GM19467 (cell line): ENCODE measurements around the gene PPP6R3.

ENCODE experiments used
- ATAC-seq: cut with Tn5 transposase; IDR thresholded peaks from one replicate; pipeline ENCODE4 v1.9.1; 2021; ENCODE audit warnings: mild to moderate bottlenecking, moderate library complexity; ENCODE audit not compliant: unreplicated experiment

PPP6R3 gene

GRCh38 chr11:68549789-68550484 is 89.4 kb downstream of the PPP6R3 start:
- ATAC-seq: no peak

GRCh38 chr11:68550485-68550817 is 89.9 kb downstream of the PPP6R3 start:
- ATAC-seq: no peak

GRCh38 chr11:68551223-68551622 is 90.7 kb downstream of the PPP6R3 start:
- ATAC-seq: no peak

GRCh38 chr11:68551777-68552176 is 91.2 kb downstream of the PPP6R3 start:
- no peak for ATAC-seq

GRCh38 chr11:68552542-68552941 is 92.0 kb downstream of the PPP6R3 start:
- ATAC-seq: no peak

- ATAC-seq: no peak
These were observed 99.7 kb downstream of the PPP6R3 start for GRCh38 chr11:68560216-68560615.

- ATAC-seq: no peak
These were observed 102.9 kb downstream of the PPP6R3 start for GRCh38 chr11:68563454-68563853.

GRCh38 chr11:68564261-68564660 is 103.7 kb downstream of the PPP6R3 start:
- no peak for ATAC-seq

- ATAC-seq: no peak
These were observed 105.2 kb downstream of the PPP6R3 start for GRCh38 chr11:68565768-68566167.

- ATAC-seq: no peak
These were observed 107.0 kb downstream of the PPP6R3 start for GRCh38 chr11:68567553-68567952.

GRCh38 chr11:68569357-68569756 is 108.8 kb downstream of the PPP6R3 start:
- no peak for ATAC-seq

- no peak for ATAC-seq
These were observed 110.1 kb downstream of the PPP6R3 start for GRCh38 chr11:68570691-68571090.

GRCh38 chr11:68574308-68574707 is 113.8 kb downstream of the PPP6R3 start:
- ATAC-seq: no peak

GRCh38 chr11:68575025-68575665 is 114.6 kb downstream of the PPP6R3 start:
- ATAC-seq: no peak

GRCh38 chr11:68579455-68579854 is 118.9 kb downstream of the PPP6R3 start:
- ATAC-seq: no peak

GRCh38 chr11:68581439-68581838 is 120.9 kb downstream of the PPP6R3 start:
- no peak for ATAC-seq

- ATAC-seq: no peak
These were observed 121.3 kb downstream of the PPP6R3 start for GRCh38 chr11:68581901-68582300.

- no peak for ATAC-seq
These were observed 122.0 kb downstream of the PPP6R3 start for GRCh38 chr11:68582416-68583040.

GRCh38 chr11:68583041-68583446 is 122.5 kb downstream of the PPP6R3 start:
- ATAC-seq: no peak

GRCh38 chr11:68584097-68584496 is 123.5 kb downstream of the PPP6R3 start:
- no peak for ATAC-seq

GRCh38 chr11:68584991-68585524 is 124.5 kb downstream of the PPP6R3 start:
- no peak for ATAC-seq
